GM12874 (cell line): ENCODE results near the gene HS3ST5.
A peak's percentile ranks its signal among the peaks of the same experiment; 100 is the strongest.

Source experiments
- CTCF ChIP-seq: IDR thresholded peaks from 2 replicates; pipeline ENCODE4 v1.5.1; 2011; ENCODE audit warnings: low read depth, mild to moderate bottlenecking, control low read depth, low read length, moderate library complexity; ENCODE audit not compliant: insufficient read depth

The HS3ST5 gene

GRCh38 chr6:114101255-114101654 lies 241.6 kb downstream of the HS3ST5 start:
- no peak for TF ChIP-seq CTCF

GRCh38 chr6:114100215-114100994 lies 242.4 kb downstream of the HS3ST5 start:
- TF ChIP-seq CTCF = no peak

GRCh38 chr6:114096561-114097172 lies 246.2 kb downstream of the HS3ST5 start:
- peak; percentile 38; the same call in 1 of the 2 replicates for TF ChIP-seq CTCF

- no peak for TF ChIP-seq CTCF
These were observed 249.9 kb downstream of the HS3ST5 start for GRCh38 chr6:114092943-114093342.

- TF ChIP-seq CTCF = no peak
These were observed 252.2 kb downstream of the HS3ST5 start for GRCh38 chr6:114090626-114091025.

GRCh38 chr6:114087496-114087895 lies 255.3 kb downstream of the HS3ST5 start:
- TF ChIP-seq CTCF = no peak

GRCh38 chr6:114085211-114085610 lies 257.6 kb downstream of the HS3ST5 start:
- no peak for TF ChIP-seq CTCF
